H9 (cell line): Measurements from ENCODE around the gene MCU. TPM values are rescaled to one million over a fixed set of nuclear protein-coding genes. Genes with fewer than 3 reads are reported as not detected.

Source experiments
- DNase-seq: peaks from one replicate; pipeline ENCODE4 v3.0.0-alpha.2; 2017
- H2AFZ ChIP-seq: one replicate; pipeline ENCODE4 v1.6.1; 2013; ENCODE audit warnings: mild to moderate bottlenecking, low read length, control low read depth, moderate library complexity
- H2AK5ac ChIP-seq: 2 replicates; pipeline ENCODE4 v1.6.1; 2013; ENCODE audit warnings: low read length, control low read depth, mixed read lengths; ENCODE audit not compliant: insufficient read length
- H2BK120ac ChIP-seq: one replicate; pipeline ENCODE4 v1.6.1; 2013; ENCODE audit warnings: low read depth, mild to moderate bottlenecking, low read length, control low read depth, inconsistent platforms; ENCODE audit not compliant: poor library complexity, severe bottlenecking
- H2BK12ac ChIP-seq: 2 replicates; pipeline ENCODE4 v1.6.1; 2013; ENCODE audit warnings: low read length, control low read depth, mixed read lengths, low read depth; ENCODE audit not compliant: insufficient read length
- H2BK15ac ChIP-seq: 2 replicates; pipeline ENCODE4 v1.6.1; 2013; ENCODE audit warnings: low read depth, low read length, control low read depth
- H2BK20ac ChIP-seq: one replicate; pipeline ENCODE4 v1.6.1; 2013; ENCODE audit warnings: low read depth, mild to moderate bottlenecking, low read length, control low read depth, inconsistent platforms; ENCODE audit not compliant: poor library complexity, severe bottlenecking
- H2BK5ac ChIP-seq: 2 replicates; pipeline ENCODE4 v1.6.1; 2013; ENCODE audit warnings: low read length, control low read depth, mixed read lengths; ENCODE audit not compliant: insufficient read length
- H3K14ac ChIP-seq: 2 replicates; pipeline ENCODE4 v1.6.1; 2013; ENCODE audit warnings: low read length, control low read depth; ENCODE audit not compliant: insufficient read depth
- H3K18ac ChIP-seq: 2 replicates; pipeline ENCODE4 v1.6.1; 2013; ENCODE audit warnings: low read depth, mild to moderate bottlenecking, mixed read lengths, low read length, control low read depth; ENCODE audit not compliant: insufficient read length
- H3K23ac ChIP-seq: 2 replicates; pipeline ENCODE4 v1.6.1; 2013; ENCODE audit warnings: low read length, control low read depth, mixed read lengths, low read depth; ENCODE audit not compliant: insufficient read length
- H3K23me2 ChIP-seq: 2 replicates; pipeline ENCODE4 v1.6.1; 2013; ENCODE audit warnings: low read depth, mild to moderate bottlenecking, mixed read lengths, low read length, control low read depth; ENCODE audit not compliant: insufficient read length, poor library complexity, severe bottlenecking
- H3K27ac ChIP-seq: 2 replicates; pipeline ENCODE4 v1.5.1; 2013; ENCODE audit warnings: low read length, control low read depth, mixed read lengths, low read depth; ENCODE audit not compliant: insufficient read length
- H3K27me3 ChIP-seq: 2 replicates; pipeline ENCODE4 v1.6.1; 2013; ENCODE audit warnings: low read length, control low read depth, inconsistent platforms; ENCODE audit not compliant: insufficient read depth
- H3K4ac ChIP-seq: 2 replicates; pipeline ENCODE4 v1.6.1; 2013; ENCODE audit warnings: low read depth, mild to moderate bottlenecking, control low read depth, inconsistent platforms, low read length, moderate library complexity
- H3K4me1 ChIP-seq: 2 replicates; pipeline ENCODE4 v1.6.1; 2013; ENCODE audit warnings: low read length, control low read depth, inconsistent platforms; ENCODE audit not compliant: insufficient read depth
- H3K4me2 ChIP-seq: 2 replicates; pipeline ENCODE4 v1.6.1; 2013; ENCODE audit warnings: low read length, control low read depth, mixed read lengths; ENCODE audit not compliant: insufficient read length, insufficient read depth
- H3K56ac ChIP-seq: 2 replicates; pipeline ENCODE4 v1.6.1; 2013; ENCODE audit warnings: low read depth, mild to moderate bottlenecking, mixed read lengths, low read length, control low read depth; ENCODE audit not compliant: insufficient read length
- H3K79me1 ChIP-seq: 2 replicates; pipeline ENCODE4 v1.6.1; 2013; ENCODE audit warnings: low read depth, mild to moderate bottlenecking, moderate library complexity, low read length, control low read depth, inconsistent platforms; ENCODE audit not compliant: insufficient read depth, poor library complexity, severe bottlenecking
- H3K79me2 ChIP-seq: 2 replicates; pipeline ENCODE4 v1.6.1; 2013; ENCODE audit warnings: low read length, control low read depth, inconsistent platforms; ENCODE audit not compliant: insufficient read depth
- H3K9ac ChIP-seq: 2 replicates; pipeline ENCODE4 v1.6.1; 2013; ENCODE audit warnings: low read length, control low read depth, mixed read lengths; ENCODE audit not compliant: insufficient read length; ENCODE audit errors: extremely low read depth
- H3K9me3 ChIP-seq: one replicate; pipeline ENCODE4 v1.6.1; 2013; ENCODE audit warnings: low read depth, low read length, inconsistent platforms; ENCODE audit not compliant: control insufficient read depth
- H3T11ph ChIP-seq: one replicate; pipeline ENCODE4 v1.6.1; 2013; ENCODE audit warnings: mild to moderate bottlenecking, low read length, control low read depth, inconsistent platforms
- H4K20me1 ChIP-seq: one replicate; pipeline ENCODE4 v1.6.1; 2013; ENCODE audit not compliant: control insufficient read depth, insufficient read length, insufficient read depth
- H4K5ac ChIP-seq: 2 replicates; pipeline ENCODE4 v1.6.1; 2013; ENCODE audit warnings: low read depth, mild to moderate bottlenecking, mixed read lengths, low read length, control low read depth; ENCODE audit not compliant: insufficient read length
- H4K8ac ChIP-seq: replicated peaks from 2 replicates; pipeline ENCODE4 v1.6.1; 2013; ENCODE audit warnings: low read length, control low read depth, mixed read lengths, low read depth; ENCODE audit not compliant: insufficient read length
- H4K91ac ChIP-seq: 2 replicates; pipeline ENCODE4 v1.6.1; 2013; ENCODE audit warnings: low read depth, mild to moderate bottlenecking, moderate library complexity, mixed read lengths, low read length, control low read depth; ENCODE audit not compliant: insufficient read length
- H3K27ac Mint-ChIP-seq, 3 experiments: 2 replicates in 2 of 3; 3 replicates in 1 of 3; pipeline ENCODE4 v1.8.0; 2020 to 2021; ENCODE audit warnings: mixed read lengths in 3 of 3, mild to moderate bottlenecking in 1 of 3, moderate library complexity in 1 of 3
- H3K27me3 Mint-ChIP-seq: 2 replicates; pipeline ENCODE4 v1.8.0; 2021; ENCODE audit warnings: low read depth, mild to moderate bottlenecking, moderate library complexity, mixed read lengths
- H3K36me3 Mint-ChIP-seq, 3 experiments: 2 replicates in 2 of 3; 3 replicates in 1 of 3; pipeline ENCODE4 v1.8.0; 2020 to 2021; ENCODE audit warnings: low read depth in 3 of 3, mixed read lengths in 3 of 3; ENCODE audit not compliant: insufficient read depth in 1 of 3
- H3K4me1 Mint-ChIP-seq, 2 experiments: 2 replicates each; pipeline ENCODE4 v1.8.0; 2020; ENCODE audit warnings: mixed read lengths in 2 of 2
- H3K4me3 Mint-ChIP-seq, 2 experiments: 2 replicates in 1 of 2; 3 replicates in 1 of 2; pipeline ENCODE4 v1.8.0; 2020 to 2021; ENCODE audit warnings: mild to moderate bottlenecking in 2 of 2, mixed read lengths in 2 of 2, moderate library complexity in 1 of 2
- H3K9me3 Mint-ChIP-seq, 2 experiments: 2 replicates in 1 of 2; 3 replicates in 1 of 2; pipeline ENCODE4 v1.8.0; 2020; ENCODE audit warnings: mild to moderate bottlenecking in 2 of 2, mixed read lengths in 2 of 2, moderate library complexity in 1 of 2
- CTCF ChIP-seq: fragments of 200-600 bp; sonication (generic); conservative IDR thresholded peaks from 3 replicates; pipeline ENCODE4 v1.8.0; 2021; ENCODE audit warnings: antibody characterized with exemption, mild to moderate bottlenecking
- WGBS: extraction: QIAGEN DNeasy Blood & Tissue Kit; methylation state at CpG from one replicate; pipeline ENCODE4 v1.1.7; 2013; ENCODE audit warnings: missing lambda C conversion rate, low lambda C conversion rate, mixed read lengths; ENCODE audit not compliant: insufficient read length; ENCODE audit errors: extremely low coverage; 5-methylcytosine and 5-hydroxymethylcytosine counted together
- total RNA-seq: library from RNA; stranded (reverse); gene quantifications from 2 replicates; pipeline ENCODE4 v1.2.1, GENCODE V29; 2021

MCU gene
- total RNA-seq, 1 experiment from 2014 or later: 36.6 TPM

- Histone ChIP-seq H3K27me3 (no peaks in the 10 kb centered on the region), H4K8ac (no peak overlapping the region), H2AFZ (no peak overlapping the region), H3K4ac (no peak overlapping the region), H2AK5ac (no peak overlapping the region), H4K20me1 (no peaks in the 10 kb centered on the region), H2BK5ac (no peak overlapping the region), H4K5ac (no peak overlapping the region), H3K14ac (no peak overlapping the region), H2BK20ac (no peak overlapping the region), H3K23me2 (no peaks in the 10 kb centered on the region), H3K9me3 (no peaks in the 10 kb centered on the region), H3K79me2 (no peaks in the 10 kb centered on the region; the same call in 1 of the 2 replicates), H4K91ac (no peak overlapping the region), H3K79me1 (peaks cover 2% of the 10 kb centered on the region), H3K27ac (no peak overlapping the region), H2BK120ac (no peak overlapping the region), H2BK15ac (no peak overlapping the region), H3K9ac (no peak overlapping the region), H3T11ph (no peak overlapping the region), H3K18ac (no peak overlapping the region), H3K4me1 (no peaks in the 10 kb centered on the region), H3K23ac (no peak overlapping the region), H2BK12ac (no peak overlapping the region), H3K4me2 (no peak overlapping the region), H3K56ac (no peak overlapping the region)
- Mint-ChIP-seq H3K4me1 (peaks cover 0 to 13% of the 10 kb centered on the region in 2 experiments; a peak in 2 of 4 replicates), H3K27ac (no peak overlapping the region), H3K9me3 (no peaks in the 10 kb centered on the region), H3K4me3 (no peak overlapping the region), H3K36me3 (no peaks in the 10 kb centered on the region), H3K27me3 (no peaks in the 10 kb centered on the region)
- WGBS: no CpG with 5 or more reads among the region's 2 CpGs
- no peak for DNase-seq
- TF ChIP-seq CTCF: no peak
Observed at GRCh38 chr10:72732521-72732920, 40.6 kb downstream of the MCU start.
